Hematopoietic multipotent progenitor cell (in vitro differentiated cells): ENCODE results near the gene MAN1A1. TPM values are rescaled to one million over a fixed set of nuclear protein-coding genes. Genes with fewer than 3 reads are reported as not detected.

Source experiments
- DNase-seq, 3 donors: peaks; one replicate each; pipeline ENCODE4 v3.0.0-alpha.2; 2011 to 2015; ENCODE audit warnings: low read depth in 2 of 3, low spot score in 2 of 3
- small RNA-seq: library from RNA; depleted of rRNA; stranded (forward); fragments of <200 nt; gene quantifications from one replicate; pipeline ENCODE3, GENCODE V24; 2012
- total RNA-seq: library from RNA; depleted of rRNA; stranded (reverse); fragments of >200 nt; gene quantifications from one replicate; pipeline ENCODE4 v1.2.3, GENCODE V29; 2012

Gene MAN1A1
- total RNA-seq, 1 donor = 109 TPM

DNA sequence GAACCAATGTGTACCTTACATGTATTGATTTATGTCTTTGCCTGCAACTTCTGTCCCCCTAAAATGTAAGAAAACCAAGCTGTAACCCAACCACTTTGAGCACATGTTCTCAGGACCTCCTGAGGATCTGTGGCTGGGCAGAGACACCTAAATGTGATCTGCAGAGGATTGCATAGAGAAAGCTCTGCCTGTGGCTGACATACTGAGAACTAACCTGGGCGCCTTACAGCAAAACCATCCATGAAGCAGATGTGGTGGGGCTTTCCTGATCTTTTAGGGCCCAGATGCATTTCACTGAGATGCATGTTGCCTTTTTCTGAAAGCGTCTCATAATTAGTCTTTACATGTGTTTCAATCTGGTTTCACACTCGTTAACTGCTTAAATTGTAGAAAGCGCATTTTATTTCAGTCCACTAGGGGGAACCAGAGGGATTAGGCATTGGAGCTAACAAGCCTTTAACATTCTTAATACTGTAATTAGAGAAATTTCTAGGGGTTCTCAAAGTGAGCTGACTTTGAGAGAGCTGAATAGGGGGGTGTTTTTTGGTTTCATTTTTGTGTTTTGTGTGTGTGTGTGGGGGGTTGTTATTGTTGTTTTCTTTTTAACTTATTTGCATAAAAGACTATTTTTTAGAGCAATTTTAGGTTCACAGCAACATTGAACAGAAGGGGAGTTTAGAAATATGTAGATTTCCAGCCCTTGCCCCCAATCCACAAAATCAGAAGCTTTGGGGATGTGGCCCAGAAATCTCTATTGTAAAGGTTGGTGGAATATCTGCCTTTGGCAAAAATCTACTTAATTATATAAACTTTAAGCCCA is 220.2 kb downstream of the MAN1A1 start:
- peak; percentile 34 to 82 (median 57) for DNase-seq

DNA sequence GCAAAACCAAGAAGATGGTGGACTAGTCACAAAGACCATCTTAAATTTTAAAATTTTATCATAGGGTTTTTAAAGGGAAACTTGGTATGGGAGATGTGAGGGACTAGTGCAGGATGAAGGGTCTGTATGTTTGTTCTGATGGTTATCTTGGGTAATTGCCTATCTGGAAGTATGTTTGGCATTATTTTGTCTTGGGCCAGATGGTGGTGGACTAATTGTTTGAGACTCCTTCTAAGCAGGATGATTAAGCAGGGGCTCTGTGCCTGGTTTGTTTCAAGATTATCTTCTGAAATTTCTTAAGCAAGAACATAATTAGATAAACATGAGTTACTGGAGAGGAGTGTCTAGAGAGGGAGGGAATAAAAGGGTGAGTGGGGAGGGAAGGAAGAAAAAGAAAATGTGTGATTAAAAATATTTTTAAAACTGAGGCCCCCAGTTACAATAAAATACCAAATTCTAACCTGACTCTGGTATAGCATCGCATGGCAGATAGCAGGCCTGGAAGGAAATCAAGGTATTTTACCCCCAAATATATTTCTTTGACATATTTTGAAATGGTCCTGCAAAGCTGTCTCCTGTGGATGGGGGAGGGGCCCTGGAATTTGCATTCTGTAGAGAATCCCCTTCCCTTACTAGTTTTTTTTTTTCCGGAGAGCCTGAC is 221.2 kb downstream of the MAN1A1 start:
- no peak for DNase-seq

DNA sequence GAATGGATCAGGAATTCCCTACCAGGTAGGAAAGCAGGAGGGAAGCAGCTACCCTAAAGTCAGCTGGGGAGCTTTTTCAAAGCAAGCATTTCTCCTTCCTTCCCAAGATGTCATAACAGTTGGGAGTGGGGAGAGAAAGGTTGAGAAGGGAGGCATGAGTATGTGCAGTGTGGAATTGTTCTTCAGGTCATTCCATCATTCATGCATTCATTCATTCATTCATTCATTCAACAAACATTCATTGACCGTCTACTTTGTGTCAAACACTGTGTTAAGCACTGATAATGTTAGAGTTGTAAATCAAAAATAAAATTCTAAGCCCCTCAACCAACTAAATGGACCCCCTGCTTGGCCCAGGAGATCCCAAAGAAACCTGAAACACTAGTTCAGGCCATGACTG is 221.9 kb downstream of the MAN1A1 start:
- DNase-seq = no peak

Small RNA genes within 50 kb of the gene (small RNA-seq; reads per million reads assigned to genes)
- gene AL022722.2 = not detected
- not detected for gene RNU6-194P
